ENCODE data around the gene TJAP1.

GRCh38 chr6:43494321-43494720, 17.0 kb downstream of the TJAP1 start:
- TF ChIP-seq CTCF (optimal IDR thresholded peaks at IDR 0.05 in 1 of 3, IDR thresholded peaks at IDR 0.05 in 1 of 3, conservative IDR thresholded peaks at IDR 0.05 in 1 of 3; ENCODE audit: extremely low read depth in 1 of 3, insufficient read depth in 2 of 3, low read length in 3 of 3) (no peak), EZH2 (IDR thresholded peaks at IDR 0.05; ENCODE audit: low read length) (no peak)

Data from keratinocyte (primary cell).